GM12878 (cell line): ENCODE measurements around the gene EIF1AD. TPM values are rescaled to one million over a fixed set of nuclear protein-coding genes. Genes with fewer than 3 reads are reported as not detected.
A peak's percentile ranks its signal among the peaks of the same experiment; 100 is the strongest.

ENCODE experiments used
- ATF7 ChIP-seq: fragments of 450-650 bp; IDR thresholded peaks from 2 replicates; pipeline ENCODE4 v1.6.1; 2016; ENCODE audit warnings: low read depth, mild to moderate bottlenecking
- CEBPB ChIP-seq, 2 experiments: fragments of 150-350 bp in 1 of 2; IDR thresholded peaks; 2 replicates each; pipeline ENCODE4 v1.6.1; 2012 to 2014; ENCODE audit warnings: low read depth in 2 of 2, low read length in 2 of 2, borderline replicate concordance in 1 of 2, inconsistent platforms in 1 of 2
- CREB1 ChIP-seq: IDR thresholded peaks from 2 replicates; pipeline ENCODE4 v1.6.1; 2012; ENCODE audit warnings: low read depth, mild to moderate bottlenecking, inconsistent platforms
- HDAC6 ChIP-seq: fragments of 200-600 bp; sonication (generic); IDR thresholded peaks from one replicate; pipeline ENCODE4 v1.8.0; 2017; ENCODE audit warnings: antibody characterized with exemption; ENCODE audit not compliant: unreplicated experiment
- KAT2A ChIP-seq: conservative IDR thresholded peaks from 2 replicates; pipeline ENCODE4 v1.6.1; 2011; ENCODE audit warnings: low read depth, low read length; ENCODE audit not compliant: control insufficient read depth
- NBN ChIP-seq: fragments of 450-650 bp; IDR thresholded peaks from 2 replicates; pipeline ENCODE4 v1.6.1; 2016
- NFIC ChIP-seq: IDR thresholded peaks from 2 replicates; pipeline ENCODE4 v1.6.1; 2012; ENCODE audit warnings: low read depth, mild to moderate bottlenecking, inconsistent platforms, low read length, moderate library complexity
- PML ChIP-seq: IDR thresholded peaks from 2 replicates; pipeline ENCODE4 v1.6.1; 2012; ENCODE audit warnings: low read length, inconsistent platforms
- POLR2AphosphoS2 ChIP-seq: IDR thresholded peaks from 2 replicates; pipeline ENCODE4 v1.6.1; 2011; ENCODE audit warnings: low read depth, mild to moderate bottlenecking, low read length, improper control_type of control experiment, moderate library complexity
- SPI1 ChIP-seq: IDR thresholded peaks from 2 replicates; pipeline ENCODE4 v1.6.1; 2011; ENCODE audit warnings: low read depth, mild to moderate bottlenecking, low read length, moderate library complexity, borderline replicate concordance; ENCODE audit not compliant: insufficient read depth
- SREBF1 ChIP-seq: IDR thresholded peaks from 2 replicates; pipeline ENCODE4 v1.6.1; 2012; ENCODE audit warnings: mild to moderate bottlenecking, low read length
- ZZZ3 ChIP-seq: IDR thresholded peaks from 2 replicates; pipeline ENCODE4 v1.6.1; 2011; ENCODE audit warnings: low read depth; ENCODE audit not compliant: control insufficient read depth, insufficient read length
- polyA plus RNA-seq, 11 experiments: library from polyadenylated mRNA; depleted of rRNA in 4 of 11; unstranded in 6 of 11; stranded (reverse) in 5 of 11; fragments of >200 nt; fragmentation: Nextera tagmentation in 4 of 11; fragmentation: Illumina TruSeq in 1 of 11; extraction: Ambion mirVana in 4 of 11; extraction: Trizol in 1 of 11; gene quantifications; 1 replicate in 1 of 11; 2 replicates in 10 of 11; pipeline versions ENCODE4 v1.2.1 to v1.2.3, GENCODE V29; 2011 to 2016; ENCODE audit warnings: inconsistent platforms in 2 of 11, missing spikeins in 2 of 11, low read depth in 1 of 11
- total RNA-seq, 4 experiments: library from RNA; depleted of rRNA in 3 of 4; stranded (reverse); fragments of >200 nt in 3 of 4; fragmentation: Illumina TruSeq in 1 of 4; extraction: Trizol in 1 of 4; gene quantifications; 2 replicates each; pipeline versions ENCODE4 v1.2.1 to v1.2.3, GENCODE V29; 2013 to 2021
- TF ChIP-seq, protein P1 (sequence below): fragments of 450-650 bp; IDR thresholded peaks from 2 replicates; pipeline ENCODE4 v1.6.1; 2017; ENCODE audit warnings: mild to moderate bottlenecking, moderate library complexity
- TF ChIP-seq, protein P2 (sequence below): fragments of 450-650 bp; IDR thresholded peaks from 2 replicates; pipeline ENCODE4 v1.6.1; 2018; ENCODE audit warnings: mild to moderate bottlenecking, low read depth, moderate library complexity; ENCODE audit not compliant: partially characterized antibody
- TF ChIP-seq, protein P3 (sequence below): IDR thresholded peaks from 2 replicates; pipeline ENCODE4 v1.6.1; 2012; ENCODE audit warnings: low read depth, low read length, improper control_type of control experiment
- TF ChIP-seq, protein P4 (sequence below): fragments of 450-650 bp; IDR thresholded peaks from 2 replicates; pipeline ENCODE4 v1.6.1; 2017; ENCODE audit warnings: mild to moderate bottlenecking
- TF ChIP-seq, protein P5 (sequence below): IDR thresholded peaks from 2 replicates; pipeline ENCODE4 v1.6.1; 2011; ENCODE audit warnings: borderline replicate concordance, low read depth, mild to moderate bottlenecking, moderate library complexity, mixed read lengths, low read length; ENCODE audit not compliant: insufficient read depth; ENCODE audit errors: extremely low read length
- TF ChIP-seq, protein P6 (sequence below): fragments of 450-650 bp; IDR thresholded peaks from 2 replicates; pipeline ENCODE4 v1.6.1; 2016; ENCODE audit warnings: mild to moderate bottlenecking

The EIF1AD gene
- total and polyA plus RNA-seq, 10 of the 15 experiments (the other 5 are each of a cell fraction or from before 2014, with no cell fraction given) = 31.6 to 56.8 (median 39.5) TPM

DNA sequence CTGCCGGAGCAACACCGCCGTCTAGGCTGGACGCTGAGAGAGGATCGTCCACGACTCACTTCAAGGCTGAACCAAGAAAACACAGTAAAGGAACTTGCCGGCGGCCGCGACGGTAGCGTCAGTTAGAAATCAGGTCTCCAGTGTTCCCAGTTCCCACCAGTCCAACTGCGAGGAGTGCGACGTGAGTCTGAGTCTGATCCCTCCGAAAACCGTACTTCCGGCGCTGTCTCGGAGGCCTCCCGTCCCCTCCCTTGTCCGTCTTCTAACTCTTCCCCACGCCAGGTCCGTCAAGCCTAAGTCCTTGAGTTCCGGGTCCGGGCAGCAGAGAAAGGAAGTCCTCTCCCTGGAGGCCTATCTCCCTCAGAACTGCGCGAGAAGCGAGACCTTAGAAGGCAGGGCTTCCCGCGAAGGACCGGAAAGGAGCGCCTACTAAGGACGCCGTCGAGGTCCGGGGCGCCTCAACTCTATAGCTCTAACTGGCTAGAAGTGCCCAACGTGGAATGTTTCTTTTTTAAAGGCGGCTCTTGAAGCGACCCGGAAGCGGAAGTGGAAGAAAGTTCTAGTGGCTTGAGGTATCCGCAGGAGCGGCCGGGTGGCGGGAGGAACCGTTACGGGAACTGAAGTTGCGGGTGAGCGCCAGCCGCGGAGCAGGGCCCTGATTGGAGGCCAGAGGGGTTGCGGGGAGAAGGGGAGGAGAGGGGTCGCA is at the start of gene EIF1AD, which contains the start of gene BANF1 (continued):
- TF ChIP-seq PML = peak; percentile 97
- TF ChIP-seq, protein P1, sequence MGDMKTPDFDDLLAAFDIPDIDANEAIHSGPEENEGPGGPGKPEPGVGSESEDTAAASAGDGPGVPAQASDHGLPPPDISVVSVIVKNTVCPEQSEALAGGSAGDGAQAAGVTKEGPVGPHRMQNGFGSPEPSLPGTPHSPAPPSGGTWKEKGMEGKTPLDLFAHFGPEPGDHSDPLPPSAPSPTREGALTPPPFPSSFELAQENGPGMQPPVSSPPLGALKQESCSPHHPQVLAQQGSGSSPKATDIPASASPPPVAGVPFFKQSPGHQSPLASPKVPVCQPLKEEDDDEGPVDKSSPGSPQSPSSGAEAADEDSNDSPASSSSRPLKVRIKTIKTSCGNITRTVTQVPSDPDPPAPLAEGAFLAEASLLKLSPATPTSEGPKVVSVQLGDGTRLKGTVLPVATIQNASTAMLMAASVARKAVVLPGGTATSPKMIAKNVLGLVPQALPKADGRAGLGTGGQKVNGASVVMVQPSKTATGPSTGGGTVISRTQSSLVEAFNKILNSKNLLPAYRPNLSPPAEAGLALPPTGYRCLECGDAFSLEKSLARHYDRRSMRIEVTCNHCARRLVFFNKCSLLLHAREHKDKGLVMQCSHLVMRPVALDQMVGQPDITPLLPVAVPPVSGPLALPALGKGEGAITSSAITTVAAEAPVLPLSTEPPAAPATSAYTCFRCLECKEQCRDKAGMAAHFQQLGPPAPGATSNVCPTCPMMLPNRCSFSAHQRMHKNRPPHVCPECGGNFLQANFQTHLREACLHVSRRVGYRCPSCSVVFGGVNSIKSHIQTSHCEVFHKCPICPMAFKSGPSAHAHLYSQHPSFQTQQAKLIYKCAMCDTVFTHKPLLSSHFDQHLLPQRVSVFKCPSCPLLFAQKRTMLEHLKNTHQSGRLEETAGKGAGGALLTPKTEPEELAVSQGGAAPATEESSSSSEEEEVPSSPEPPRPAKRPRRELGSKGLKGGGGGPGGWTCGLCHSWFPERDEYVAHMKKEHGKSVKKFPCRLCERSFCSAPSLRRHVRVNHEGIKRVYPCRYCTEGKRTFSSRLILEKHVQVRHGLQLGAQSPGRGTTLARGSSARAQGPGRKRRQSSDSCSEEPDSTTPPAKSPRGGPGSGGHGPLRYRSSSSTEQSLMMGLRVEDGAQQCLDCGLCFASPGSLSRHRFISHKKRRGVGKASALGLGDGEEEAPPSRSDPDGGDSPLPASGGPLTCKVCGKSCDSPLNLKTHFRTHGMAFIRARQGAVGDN = no peak
- TF ChIP-seq SREBF1 = peak; percentile 89
- peak; percentile 98 for TF ChIP-seq NBN
- TF ChIP-seq, protein P2, sequence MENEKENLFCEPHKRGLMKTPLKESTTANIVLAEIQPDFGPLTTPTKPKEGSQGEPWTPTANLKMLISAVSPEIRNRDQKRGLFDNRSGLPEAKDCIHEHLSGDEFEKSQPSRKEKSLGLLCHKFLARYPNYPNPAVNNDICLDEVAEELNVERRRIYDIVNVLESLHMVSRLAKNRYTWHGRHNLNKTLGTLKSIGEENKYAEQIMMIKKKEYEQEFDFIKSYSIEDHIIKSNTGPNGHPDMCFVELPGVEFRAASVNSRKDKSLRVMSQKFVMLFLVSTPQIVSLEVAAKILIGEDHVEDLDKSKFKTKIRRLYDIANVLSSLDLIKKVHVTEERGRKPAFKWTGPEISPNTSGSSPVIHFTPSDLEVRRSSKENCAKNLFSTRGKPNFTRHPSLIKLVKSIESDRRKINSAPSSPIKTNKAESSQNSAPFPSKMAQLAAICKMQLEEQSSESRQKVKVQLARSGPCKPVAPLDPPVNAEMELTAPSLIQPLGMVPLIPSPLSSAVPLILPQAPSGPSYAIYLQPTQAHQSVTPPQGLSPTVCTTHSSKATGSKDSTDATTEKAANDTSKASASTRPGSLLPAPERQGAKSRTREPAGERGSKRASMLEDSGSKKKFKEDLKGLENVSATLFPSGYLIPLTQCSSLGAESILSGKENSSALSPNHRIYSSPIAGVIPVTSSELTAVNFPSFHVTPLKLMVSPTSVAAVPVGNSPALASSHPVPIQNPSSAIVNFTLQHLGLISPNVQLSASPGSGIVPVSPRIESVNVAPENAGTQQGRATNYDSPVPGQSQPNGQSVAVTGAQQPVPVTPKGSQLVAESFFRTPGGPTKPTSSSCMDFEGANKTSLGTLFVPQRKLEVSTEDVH = peak; percentile 98
- TF ChIP-seq, protein P3, sequence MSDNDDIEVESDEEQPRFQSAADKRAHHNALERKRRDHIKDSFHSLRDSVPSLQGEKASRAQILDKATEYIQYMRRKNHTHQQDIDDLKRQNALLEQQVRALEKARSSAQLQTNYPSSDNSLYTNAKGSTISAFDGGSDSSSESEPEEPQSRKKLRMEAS = peak; percentile 82; the same call in 1 of the 2 replicates
- TF ChIP-seq CEBPB (IDR thresholded peaks at IDR 0.05; ENCODE audit: borderline replicate concordance in 1 of 2, low read depth in 2 of 2, low read length in 2 of 2) = no peak
- TF ChIP-seq, protein P4, sequence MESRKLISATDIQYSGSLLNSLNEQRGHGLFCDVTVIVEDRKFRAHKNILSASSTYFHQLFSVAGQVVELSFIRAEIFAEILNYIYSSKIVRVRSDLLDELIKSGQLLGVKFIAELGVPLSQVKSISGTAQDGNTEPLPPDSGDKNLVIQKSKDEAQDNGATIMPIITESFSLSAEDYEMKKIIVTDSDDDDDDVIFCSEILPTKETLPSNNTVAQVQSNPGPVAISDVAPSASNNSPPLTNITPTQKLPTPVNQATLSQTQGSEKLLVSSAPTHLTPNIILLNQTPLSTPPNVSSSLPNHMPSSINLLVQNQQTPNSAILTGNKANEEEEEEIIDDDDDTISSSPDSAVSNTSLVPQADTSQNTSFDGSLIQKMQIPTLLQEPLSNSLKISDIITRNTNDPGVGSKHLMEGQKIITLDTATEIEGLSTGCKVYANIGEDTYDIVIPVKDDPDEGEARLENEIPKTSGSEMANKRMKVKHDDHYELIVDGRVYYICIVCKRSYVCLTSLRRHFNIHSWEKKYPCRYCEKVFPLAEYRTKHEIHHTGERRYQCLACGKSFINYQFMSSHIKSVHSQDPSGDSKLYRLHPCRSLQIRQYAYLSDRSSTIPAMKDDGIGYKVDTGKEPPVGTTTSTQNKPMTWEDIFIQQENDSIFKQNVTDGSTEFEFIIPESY = no peak
- TF ChIP-seq SPI1 = peak; percentile 69
- TF ChIP-seq, protein P5, sequence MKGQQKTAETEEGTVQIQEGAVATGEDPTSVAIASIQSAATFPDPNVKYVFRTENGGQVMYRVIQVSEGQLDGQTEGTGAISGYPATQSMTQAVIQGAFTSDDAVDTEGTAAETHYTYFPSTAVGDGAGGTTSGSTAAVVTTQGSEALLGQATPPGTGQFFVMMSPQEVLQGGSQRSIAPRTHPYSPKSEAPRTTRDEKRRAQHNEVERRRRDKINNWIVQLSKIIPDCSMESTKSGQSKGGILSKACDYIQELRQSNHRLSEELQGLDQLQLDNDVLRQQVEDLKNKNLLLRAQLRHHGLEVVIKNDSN = peak; percentile 14
- TF ChIP-seq, protein P6, sequence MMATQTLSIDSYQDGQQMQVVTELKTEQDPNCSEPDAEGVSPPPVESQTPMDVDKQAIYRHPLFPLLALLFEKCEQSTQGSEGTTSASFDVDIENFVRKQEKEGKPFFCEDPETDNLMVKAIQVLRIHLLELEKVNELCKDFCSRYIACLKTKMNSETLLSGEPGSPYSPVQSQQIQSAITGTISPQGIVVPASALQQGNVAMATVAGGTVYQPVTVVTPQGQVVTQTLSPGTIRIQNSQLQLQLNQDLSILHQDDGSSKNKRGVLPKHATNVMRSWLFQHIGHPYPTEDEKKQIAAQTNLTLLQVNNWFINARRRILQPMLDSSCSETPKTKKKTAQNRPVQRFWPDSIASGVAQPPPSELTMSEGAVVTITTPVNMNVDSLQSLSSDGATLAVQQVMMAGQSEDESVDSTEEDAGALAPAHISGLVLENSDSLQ = peak; percentile 85
- no peak for TF ChIP-seq KAT2A
- TF ChIP-seq CREB1 = peak; percentile 82; the same call in 1 of the 2 replicates
- TF ChIP-seq ATF7 = peak; percentile 80
- TF ChIP-seq HDAC6 = no peak
- TF ChIP-seq NFIC = peak; percentile 67; the same call in 1 of the 2 replicates
- TF ChIP-seq POLR2AphosphoS2 = peak; percentile 82
- TF ChIP-seq ZZZ3 = peak; percentile 58
